ENCODE data around the gene CLEC4D.
A peak's percentile ranks its signal among the peaks of the same experiment; 100 is the strongest.

The CLEC4D gene

DNA sequence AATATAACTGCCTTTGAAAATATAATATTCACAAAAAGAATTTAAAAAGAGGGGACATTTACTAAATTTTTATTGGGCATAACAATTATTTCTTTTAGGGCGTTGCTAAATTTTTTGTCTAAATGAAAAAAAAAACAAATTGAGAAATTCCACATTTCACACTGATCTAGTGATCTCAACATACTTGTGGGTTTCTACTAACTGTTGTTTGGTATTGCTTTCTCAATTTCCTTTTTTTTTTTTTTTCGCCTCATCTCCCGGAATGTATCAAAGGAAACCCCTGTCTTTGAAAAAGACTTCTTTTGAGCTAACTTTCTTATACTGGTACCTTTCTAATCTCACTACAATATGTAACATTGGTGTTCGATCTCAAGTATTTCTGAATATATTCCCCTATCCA lies at the start of gene CLEC4D:
TSS of gene CLEC4D (plus strand) at position 248 of the 400 bp plus-strand sequence. CDS start 230 bp downstream, outside the sequence.
- H3K4me3 ChIP-seq (ENCODE audit: low read depth, low read length) = no peak within 1 kb of the TSS
- no peak for DNase-seq (ENCODE audit: low read depth)
- TF ChIP-seq, protein P1, sequence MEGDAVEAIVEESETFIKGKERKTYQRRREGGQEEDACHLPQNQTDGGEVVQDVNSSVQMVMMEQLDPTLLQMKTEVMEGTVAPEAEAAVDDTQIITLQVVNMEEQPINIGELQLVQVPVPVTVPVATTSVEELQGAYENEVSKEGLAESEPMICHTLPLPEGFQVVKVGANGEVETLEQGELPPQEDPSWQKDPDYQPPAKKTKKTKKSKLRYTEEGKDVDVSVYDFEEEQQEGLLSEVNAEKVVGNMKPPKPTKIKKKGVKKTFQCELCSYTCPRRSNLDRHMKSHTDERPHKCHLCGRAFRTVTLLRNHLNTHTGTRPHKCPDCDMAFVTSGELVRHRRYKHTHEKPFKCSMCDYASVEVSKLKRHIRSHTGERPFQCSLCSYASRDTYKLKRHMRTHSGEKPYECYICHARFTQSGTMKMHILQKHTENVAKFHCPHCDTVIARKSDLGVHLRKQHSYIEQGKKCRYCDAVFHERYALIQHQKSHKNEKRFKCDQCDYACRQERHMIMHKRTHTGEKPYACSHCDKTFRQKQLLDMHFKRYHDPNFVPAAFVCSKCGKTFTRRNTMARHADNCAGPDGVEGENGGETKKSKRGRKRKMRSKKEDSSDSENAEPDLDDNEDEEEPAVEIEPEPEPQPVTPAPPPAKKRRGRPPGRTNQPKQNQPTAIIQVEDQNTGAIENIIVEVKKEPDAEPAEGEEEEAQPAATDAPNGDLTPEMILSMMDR (IDR thresholded peaks at IDR 0.05; ENCODE audit: control insufficient read depth, extremely low read depth, insufficient read depth) = no peak

DNA sequence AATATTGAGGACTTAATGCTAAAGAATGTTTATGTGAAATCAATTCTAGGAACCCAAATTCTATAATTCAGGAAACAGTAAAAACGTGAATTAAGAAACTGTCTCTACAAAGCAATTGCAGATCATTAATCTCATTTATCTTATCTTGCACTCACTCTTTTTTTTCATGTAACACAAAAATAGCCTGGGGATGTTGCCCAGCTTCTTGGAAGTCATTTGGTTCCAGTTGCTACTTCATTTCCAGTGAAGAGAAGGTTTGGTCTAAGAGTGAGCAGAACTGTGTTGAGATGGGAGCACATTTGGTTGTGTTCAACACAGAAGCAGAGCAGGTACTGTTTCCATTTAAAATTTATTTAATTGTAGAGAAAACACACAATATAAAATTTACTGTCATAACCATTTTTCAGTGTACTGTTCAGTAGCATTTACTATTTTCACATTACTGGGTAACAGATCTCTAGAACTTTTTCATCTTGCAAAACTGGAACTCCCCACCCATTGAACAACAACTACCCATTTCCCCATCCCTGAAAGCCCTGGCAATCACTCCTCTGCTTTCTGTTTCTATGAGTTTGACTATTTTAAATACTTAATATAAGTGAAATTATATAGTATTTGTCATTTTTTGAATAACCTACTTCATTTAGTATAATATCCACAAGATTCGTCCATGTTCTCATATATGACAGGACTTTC lies 47.9 kb upstream of the CLEC4D start:
- DNase-seq (ENCODE audit: low read depth) = no peak
- TF ChIP-seq, protein P1 (IDR thresholded peaks at IDR 0.05; ENCODE audit: control insufficient read depth, extremely low read depth, insufficient read depth) = no peak
- no peak overlapping the region for H3K4me3 ChIP-seq (ENCODE audit: low read depth, low read length)

DNA sequence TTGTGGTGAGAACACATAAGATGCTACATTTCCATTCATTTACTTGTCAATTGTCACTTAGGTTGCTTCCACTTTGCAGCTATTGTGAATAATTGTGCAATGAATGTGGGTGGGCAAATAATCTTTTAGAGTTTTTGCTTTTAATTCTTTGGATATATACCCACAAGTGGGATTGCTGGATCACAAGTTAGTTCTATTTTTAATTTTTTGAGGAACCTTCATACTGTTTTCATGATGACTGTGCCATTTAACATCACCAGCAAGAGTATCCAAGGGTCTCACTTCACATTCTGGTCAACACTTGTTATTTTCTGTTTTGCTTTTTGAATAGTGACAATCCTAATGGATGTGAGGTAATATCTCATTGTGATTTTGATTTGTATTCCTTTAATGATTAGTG lies 47.1 kb upstream of the CLEC4D start:
- H3K4me3 ChIP-seq (ENCODE audit: low read depth, low read length) = no peak overlapping the region
- TF ChIP-seq, protein P1 (IDR thresholded peaks at IDR 0.05; ENCODE audit: control insufficient read depth, extremely low read depth, insufficient read depth) = no peak
- no peak for DNase-seq (ENCODE audit: low read depth)

DNA sequence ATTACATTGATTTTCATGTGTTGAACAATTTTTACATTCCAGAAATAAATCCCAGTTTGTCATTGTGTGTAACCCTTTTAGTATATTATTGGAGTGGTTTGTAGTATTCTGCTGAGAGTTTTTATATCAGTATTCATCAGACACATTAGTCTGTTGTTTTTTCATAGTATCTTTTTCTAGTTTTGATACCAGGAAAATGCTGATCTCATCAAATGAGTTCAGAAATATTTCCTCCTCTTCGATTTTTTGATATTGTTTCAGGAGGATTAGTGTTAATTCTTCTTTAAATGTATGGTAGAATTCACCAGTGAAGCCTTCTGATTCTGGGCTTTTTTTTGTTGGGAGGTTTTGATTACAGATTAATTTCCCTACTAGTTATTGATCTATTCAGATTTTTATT lies 42.2 kb upstream of the CLEC4D start:
- no peak for DNase-seq (ENCODE audit: low read depth)
- TF ChIP-seq, protein P1 (IDR thresholded peaks at IDR 0.05; ENCODE audit: control insufficient read depth, extremely low read depth, insufficient read depth) = no peak
- no peak overlapping the region for H3K4me3 ChIP-seq (ENCODE audit: low read depth, low read length)

DNA sequence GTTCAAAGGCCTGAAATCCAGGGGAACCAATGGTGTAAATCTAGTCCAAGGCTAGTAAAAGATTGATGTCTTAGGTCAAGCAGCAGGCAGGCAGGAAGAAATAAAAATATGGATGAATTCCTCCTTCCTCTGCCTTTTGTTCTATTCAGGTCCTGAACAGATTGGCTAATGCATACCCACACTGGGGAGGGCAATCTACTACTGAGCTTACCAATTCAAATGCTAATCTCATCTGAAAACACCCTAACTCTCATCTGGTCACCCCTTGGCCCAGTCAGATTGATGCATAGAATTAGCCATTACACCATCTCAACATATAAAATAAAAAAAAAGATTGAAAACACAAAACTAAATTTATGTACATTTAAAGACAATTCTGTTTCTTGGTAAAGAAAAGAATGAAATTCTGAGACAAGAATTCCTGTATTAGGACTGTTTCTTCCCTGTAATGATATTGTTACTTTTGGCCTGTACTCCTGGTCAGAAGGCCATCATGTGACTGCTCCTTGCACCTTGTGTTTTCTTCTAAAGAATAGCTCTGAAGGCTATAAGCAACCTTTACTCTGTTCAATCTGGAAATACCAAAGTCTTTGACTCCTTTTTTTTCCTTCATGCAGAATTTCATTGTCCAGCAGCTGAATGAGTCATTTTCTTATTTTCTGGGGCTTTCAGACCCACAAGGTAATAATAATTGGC lies 37.6 kb upstream of the CLEC4D start:
- TF ChIP-seq, protein P1 (IDR thresholded peaks at IDR 0.05; ENCODE audit: control insufficient read depth, extremely low read depth, insufficient read depth) = no peak
- DNase-seq (ENCODE audit: low read depth) = no peak
- no peak overlapping the region for H3K4me3 ChIP-seq (ENCODE audit: low read depth, low read length)

DNA sequence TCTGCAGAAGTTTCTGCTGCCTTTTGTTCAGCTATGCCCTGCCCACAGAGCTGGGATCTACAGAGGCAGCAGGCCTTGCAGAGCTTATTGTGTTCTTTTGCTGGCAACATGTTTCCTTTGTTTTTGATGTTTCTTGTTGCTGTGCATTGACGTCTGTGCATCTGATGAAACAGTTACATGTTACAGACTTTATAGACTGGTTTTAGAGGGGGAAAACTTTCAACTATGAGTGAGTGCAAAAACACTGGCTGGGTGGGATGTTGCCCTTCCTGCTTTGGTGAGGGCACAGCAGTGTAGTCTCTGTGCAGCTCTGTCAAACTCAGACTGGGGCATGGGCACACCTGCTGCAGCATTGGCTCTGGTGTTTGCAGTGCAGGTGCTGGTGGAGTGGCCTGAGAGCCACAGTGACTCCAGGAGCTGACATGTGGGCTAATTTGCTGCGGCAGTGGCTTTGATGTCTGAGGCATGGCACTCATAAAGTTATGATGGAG lies 30.7 kb upstream of the CLEC4D start:
- TF ChIP-seq, protein P1 (IDR thresholded peaks at IDR 0.05; ENCODE audit: control insufficient read depth, extremely low read depth, insufficient read depth) = no peak
- H3K4me3 ChIP-seq (ENCODE audit: low read depth, low read length) = no peak overlapping the region
- peak; percentile 1 for DNase-seq (ENCODE audit: low read depth)

Measured in LNCaP clone FGC (cell line).